HepG2 (cell line): ENCODE data around the gene EPHB4. TPM values are rescaled to one million over a fixed set of nuclear protein-coding genes. Genes with fewer than 3 reads are reported as not detected.

ENCODE experiments used
- CEBPZ ChIP-seq: IDR thresholded peaks from 2 replicates; pipeline ENCODE4 v1.6.1; 2012; ENCODE audit warnings: low read length, improper control_type of control experiment
- EP300 ChIP-seq, 3 experiments: sonication (generic) in 1 of 3; formaldehyde crosslinking in 1 of 3; IDR thresholded peaks; 2 replicates each; pipeline versions ENCODE4 v1.5.1 to v1.6.1; 2011 to 2020; ENCODE audit warnings: low read depth in 2 of 3, low read length in 2 of 3, borderline replicate concordance in 1 of 3, improper control_type of control experiment in 1 of 3, mild to moderate bottlenecking in 1 of 3, missing genetic modification reagents in 1 of 3, moderate library complexity in 1 of 3
- GRHL1 ChIP-seq: sonication (generic); formaldehyde crosslinking; conservative IDR thresholded peaks from 2 replicates; pipeline ENCODE4 v1.8.0; 2022; ENCODE audit warnings: missing genetic modification reagents
- HIVEP1 ChIP-seq: sonication (generic); formaldehyde crosslinking; IDR thresholded peaks from 2 replicates; pipeline ENCODE4 v1.4.0; 2020; ENCODE audit warnings: mild to moderate bottlenecking, missing genetic modification reagents
- PRDM10 ChIP-seq: sonication (generic); formaldehyde crosslinking; IDR thresholded peaks from 2 replicates; pipeline ENCODE4 v1.4.0; 2020; ENCODE audit warnings: low read depth, missing genetic modification reagents
- RNF219 ChIP-seq: sonication (generic); formaldehyde crosslinking; IDR thresholded peaks from 2 replicates; pipeline ENCODE4 v1.5.0; 2020; ENCODE audit warnings: mild to moderate bottlenecking, missing genetic modification reagents
- TBP ChIP-seq: sonication (generic); formaldehyde crosslinking; IDR thresholded peaks from 2 replicates; pipeline ENCODE4 v1.5.0; 2020; ENCODE audit warnings: missing genetic modification reagents
- ZNF18 ChIP-seq: sonication (generic); formaldehyde crosslinking; IDR thresholded peaks from 2 replicates; pipeline ENCODE4 v1.8.0; 2022; ENCODE audit warnings: mild to moderate bottlenecking, missing genetic modification reagents; ENCODE audit not compliant: insufficient replicate concordance
- ZNF574 ChIP-seq: sonication (generic); formaldehyde crosslinking; IDR thresholded peaks from 2 replicates; pipeline ENCODE4 v1.4.0; 2020; ENCODE audit warnings: missing genetic modification reagents
- polyA plus RNA-seq, 8 experiments: library from polyadenylated mRNA; depleted of rRNA in 3 of 8; stranded (reverse) in 7 of 8; unstranded in 1 of 8; fragments of >200 nt; fragmentation: Illumina TruSeq in 4 of 8; extraction: Trizol in 4 of 8; gene quantifications; 2 replicates each; pipeline versions ENCODE4 v1.2.1 to v1.2.3, GENCODE V29; 2011 to 2016; ENCODE audit warnings: low read depth in 4 of 8, missing spikeins in 1 of 8, mixed read lengths in 1 of 8; ENCODE audit not compliant: insufficient read depth in 1 of 8
- total RNA-seq, 5 experiments: library from RNA; depleted of rRNA; stranded (reverse); fragments of >200 nt; fragmentation: Illumina TruSeq; extraction: Trizol; gene quantifications; 2 replicates each; pipeline ENCODE4 v1.2.3, GENCODE V29; 2016; ENCODE audit warnings: low read depth in 1 of 5

The EPHB4 gene
- total and polyA plus RNA-seq, 2 of the 13 experiments (the other 11 are each of a cell fraction or from before 2014, with no cell fraction given), result 61.4 to 69.6 TPM

- no peak for TF ChIP-seq EP300 (IDR thresholded peaks at IDR 0.05; ENCODE audit: low read depth in 2 of 2, low read length in 2 of 2)
- no peak for TF ChIP-seq EP300 (CRISPR knock-in tag; IDR thresholded peaks at IDR 0.05; ENCODE audit: borderline replicate concordance)
- TF ChIP-seq TBP (CRISPR knock-in tag), result no peak
- TF ChIP-seq CEBPZ, result no peak
- no peak for TF ChIP-seq RNF219 (CRISPR knock-in tag)
- peak; percentile 49 for TF ChIP-seq ZNF18 (CRISPR knock-in tag)
- no peak for TF ChIP-seq PRDM10 (CRISPR knock-in tag)
- TF ChIP-seq ZNF574 (CRISPR knock-in tag), result peak; percentile 78
- TF ChIP-seq GRHL1 (CRISPR knock-in tag), result no peak
- peak; percentile 76 for TF ChIP-seq HIVEP1 (CRISPR knock-in tag)
These were observed at the start of gene EPHB4 (continued) for GRCh38 chr7:100827330-100828226.
